HG03460 (cell line): Measurements from ENCODE around the gene TAF8.
"Not testable (repeated sequence)": the region's sequence is repeated elsewhere in the genome, so short reads cannot be mapped to it uniquely, and the experiment has no call there.

ENCODE experiments used
- ATAC-seq: cut with Tn5 transposase; IDR thresholded peaks from one replicate; pipeline ENCODE4 v1.9.1; 2021; ENCODE audit not compliant: unreplicated experiment

The TAF8 gene

DNA sequence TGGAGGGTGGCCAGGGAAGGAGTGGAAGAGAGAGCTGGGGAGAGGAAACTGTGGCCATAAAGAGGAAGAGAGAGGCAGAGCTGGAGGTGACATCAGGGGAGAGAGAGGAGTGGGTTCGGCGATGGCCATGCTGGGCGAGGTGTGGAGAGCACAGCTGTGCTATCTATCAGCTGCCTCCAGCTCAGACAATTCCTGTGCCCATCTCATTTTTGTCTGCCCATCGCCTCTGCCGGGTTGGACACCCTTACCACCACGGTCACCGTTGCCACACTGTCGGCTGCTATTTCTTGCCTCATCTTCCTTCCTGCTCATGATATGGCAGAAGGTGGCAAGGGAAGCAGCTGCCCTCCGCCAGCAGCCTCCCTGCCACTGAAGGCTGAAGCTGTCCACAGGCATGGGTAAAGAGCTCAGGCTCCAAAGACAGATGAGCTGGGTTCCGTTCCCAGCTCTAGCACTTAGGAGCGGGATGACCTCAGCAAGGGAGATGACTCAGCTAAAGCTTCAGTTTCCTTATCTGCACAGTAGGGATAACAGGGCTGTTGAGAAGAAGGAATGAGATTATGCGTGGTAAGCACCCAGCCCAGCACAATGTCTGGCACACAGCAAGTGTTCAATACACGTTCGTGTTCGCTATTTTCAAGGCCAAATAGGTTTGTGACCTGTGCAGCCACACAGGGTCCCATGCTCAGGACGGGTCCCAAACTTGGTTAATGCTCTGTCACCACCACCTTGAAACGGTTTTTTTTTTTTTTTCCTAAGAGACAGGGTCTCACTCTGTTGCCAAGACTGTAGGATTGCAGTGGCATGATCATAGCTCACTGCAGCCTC lies 21.9 kb upstream of the TAF8 start:
- ATAC-seq = no peak

DNA sequence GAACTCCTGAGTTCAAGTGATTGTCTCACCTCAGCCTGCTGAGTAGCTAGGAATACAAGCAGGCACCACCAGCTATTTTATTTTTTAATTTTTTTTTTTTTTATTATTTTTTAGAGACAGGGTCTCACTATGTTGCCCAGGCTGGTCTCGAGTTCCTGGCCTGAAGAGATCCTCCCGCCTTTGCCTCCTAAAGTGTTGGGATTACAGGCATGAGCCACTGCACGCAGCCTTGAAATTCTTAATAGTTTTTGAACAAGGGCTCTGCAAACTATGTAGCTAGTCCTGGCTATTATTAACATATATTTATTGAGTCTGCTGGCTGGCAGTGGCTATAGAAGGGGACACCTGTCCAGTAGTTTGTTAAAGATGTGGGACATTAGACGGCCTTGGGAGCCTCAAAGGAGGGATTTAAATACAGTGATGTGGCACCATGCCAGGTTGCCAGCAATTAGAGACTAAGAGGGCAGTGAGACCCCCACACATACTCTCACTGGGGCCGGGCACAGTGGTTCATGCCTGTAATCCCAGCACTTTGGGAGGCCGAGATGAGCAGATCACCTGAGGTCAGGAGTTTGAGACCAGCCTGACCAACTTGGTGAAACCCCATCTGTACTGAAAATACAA lies 21.1 kb upstream of the TAF8 start:
- ATAC-seq = no peak

DNA sequence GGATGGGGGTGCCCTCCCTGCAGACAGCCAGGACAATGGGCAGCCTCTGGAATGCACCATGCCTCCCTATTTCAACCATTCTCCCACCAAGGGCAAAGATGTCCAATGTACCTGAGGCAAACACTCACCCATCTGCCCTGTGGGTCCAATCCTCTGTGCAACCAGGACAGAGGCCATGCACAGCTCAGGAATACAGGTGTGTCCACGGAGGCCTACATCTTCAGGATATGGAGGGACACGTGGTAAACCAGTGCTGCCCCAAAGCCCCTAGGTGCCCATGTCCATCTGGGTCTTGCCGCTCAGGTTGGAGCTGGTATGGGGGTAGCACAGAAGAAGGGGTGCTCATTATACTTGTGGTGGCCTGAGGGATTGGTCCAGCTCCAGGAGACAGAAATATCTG lies 20.4 kb upstream of the TAF8 start:
- ATAC-seq = no peak

DNA sequence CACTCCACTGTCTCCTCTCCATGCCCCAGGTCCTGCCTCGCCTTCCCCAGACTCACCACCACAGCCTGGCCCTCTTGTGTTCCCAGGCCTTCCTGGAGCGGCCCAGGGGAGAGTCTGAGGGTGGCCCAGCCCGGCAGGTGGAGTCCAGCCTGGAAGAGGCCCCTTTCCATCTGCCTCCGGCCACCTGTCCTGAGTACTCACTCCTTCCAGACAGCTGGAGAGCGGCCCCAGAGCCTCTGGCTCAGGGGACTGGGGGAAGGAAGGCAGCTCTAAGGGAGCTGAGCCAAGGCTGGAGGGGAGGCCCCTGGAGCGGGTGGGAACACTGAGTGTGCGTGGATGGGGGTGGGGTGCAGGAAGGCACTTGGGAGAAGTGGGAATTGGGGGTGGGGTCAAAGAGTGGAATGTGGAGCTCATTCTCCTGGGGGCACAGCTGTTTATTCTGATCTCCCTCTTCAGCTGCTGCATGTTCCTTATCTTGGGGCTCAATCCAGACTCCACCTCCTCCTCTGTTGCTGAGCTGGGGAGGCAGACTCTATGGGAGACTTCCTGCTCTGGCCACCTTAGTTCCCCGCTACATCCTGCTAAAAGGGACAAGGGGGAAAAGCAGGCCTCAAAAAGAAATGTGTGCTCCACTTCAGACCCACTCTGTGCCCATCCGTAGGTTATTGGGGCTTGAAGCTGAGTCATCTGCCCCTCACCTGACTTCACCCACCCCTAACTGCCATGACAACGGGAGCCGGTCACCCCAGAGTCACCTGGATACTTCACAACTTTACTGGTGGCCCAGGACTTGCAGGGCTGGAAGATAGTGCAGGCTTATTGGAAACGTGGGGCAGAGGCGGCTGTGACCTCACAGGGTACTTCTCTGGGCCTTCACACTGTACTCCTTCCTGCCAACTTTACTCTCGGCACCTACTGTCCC lies 19.5 kb upstream of the TAF8 start:
- no peak for ATAC-seq

DNA sequence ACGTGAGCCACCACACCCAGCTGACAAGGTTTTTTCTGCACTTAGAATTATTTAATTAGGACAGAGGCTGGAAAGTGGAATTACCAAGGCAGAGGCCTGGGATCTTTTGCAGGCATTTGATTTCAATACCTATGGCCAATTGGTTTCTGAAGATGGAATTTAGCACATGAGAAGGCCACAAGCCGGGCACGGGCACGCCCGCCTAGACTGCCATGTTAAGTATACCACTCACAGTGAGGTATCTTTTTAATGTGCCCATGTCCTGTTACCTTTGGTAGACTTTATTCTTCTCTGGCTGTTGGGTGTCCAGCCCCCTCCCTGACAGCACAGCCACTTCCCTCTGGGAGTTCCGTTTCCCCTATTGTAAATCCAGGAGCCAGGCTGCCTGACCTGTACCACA lies 18.0 kb upstream of the TAF8 start:
- no peak for ATAC-seq

DNA sequence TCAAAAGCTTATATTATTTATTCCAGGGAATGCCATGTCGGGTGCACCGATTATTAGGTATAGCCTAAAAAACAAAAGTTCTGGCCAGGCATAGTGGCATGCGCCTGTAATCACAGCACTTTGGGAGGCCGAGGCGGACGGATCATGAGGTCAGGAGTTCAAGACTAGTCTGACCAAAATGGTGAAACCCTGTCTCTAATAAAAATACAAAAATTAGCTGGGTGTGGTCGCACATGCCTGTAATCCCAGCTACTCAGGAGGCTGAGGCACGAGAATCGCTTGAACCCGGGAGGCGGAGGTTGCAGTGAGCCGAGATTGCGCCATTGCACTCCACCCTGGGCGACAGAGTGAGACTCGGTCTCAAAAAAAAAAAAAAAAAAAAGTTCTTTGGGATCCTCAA lies 12.7 kb upstream of the TAF8 start:
- not testable (repeated sequence) for ATAC-seq

DNA sequence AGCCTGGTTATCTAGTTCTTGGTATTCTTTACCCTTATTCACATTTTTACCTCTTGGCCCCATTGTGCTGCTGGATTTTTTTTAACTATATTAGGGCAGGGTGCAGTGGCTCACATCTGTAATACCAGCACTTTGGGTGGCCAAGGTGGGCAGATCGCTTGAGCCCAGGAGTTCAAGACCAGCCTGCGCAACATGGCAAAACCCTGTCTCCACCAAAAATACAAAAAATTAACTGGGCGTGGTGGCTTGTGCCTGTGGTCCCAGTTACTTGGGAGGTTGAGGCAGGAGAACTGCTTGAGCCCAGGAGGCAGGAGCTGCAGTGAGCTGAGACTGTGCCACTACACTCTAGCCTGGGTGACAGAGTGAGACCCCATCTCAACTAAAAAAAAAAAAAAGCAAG lies 12.2 kb upstream of the TAF8 start:
- ATAC-seq = no peak

DNA sequence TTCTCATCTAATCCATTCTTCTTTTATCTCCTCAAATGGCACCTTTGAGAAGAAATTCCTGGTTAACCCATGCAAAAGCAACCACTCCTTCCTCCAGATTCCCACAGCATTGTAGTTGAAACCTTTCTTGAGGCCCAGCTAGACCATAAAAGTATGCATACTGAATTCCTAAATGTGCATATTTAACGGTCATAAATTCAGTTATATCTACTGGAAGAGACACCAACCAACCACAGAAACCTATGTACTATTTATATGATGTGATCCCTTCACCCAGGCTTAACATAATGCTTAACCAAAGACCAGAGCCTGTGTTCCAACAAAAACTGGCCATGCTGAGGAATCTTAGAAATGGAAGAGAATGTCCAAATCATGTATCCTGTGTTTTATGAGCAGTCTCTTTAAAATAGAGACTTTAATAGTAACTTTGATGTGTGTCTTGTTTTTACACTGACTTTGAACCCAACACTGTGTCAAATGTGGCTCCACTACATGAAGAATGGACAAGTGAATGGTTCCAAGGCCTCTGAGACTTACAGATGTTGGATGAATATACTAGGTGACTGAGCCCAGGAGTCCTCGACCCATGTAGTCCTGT lies 11.4 kb upstream of the TAF8 start:
- no peak for ATAC-seq

DNA sequence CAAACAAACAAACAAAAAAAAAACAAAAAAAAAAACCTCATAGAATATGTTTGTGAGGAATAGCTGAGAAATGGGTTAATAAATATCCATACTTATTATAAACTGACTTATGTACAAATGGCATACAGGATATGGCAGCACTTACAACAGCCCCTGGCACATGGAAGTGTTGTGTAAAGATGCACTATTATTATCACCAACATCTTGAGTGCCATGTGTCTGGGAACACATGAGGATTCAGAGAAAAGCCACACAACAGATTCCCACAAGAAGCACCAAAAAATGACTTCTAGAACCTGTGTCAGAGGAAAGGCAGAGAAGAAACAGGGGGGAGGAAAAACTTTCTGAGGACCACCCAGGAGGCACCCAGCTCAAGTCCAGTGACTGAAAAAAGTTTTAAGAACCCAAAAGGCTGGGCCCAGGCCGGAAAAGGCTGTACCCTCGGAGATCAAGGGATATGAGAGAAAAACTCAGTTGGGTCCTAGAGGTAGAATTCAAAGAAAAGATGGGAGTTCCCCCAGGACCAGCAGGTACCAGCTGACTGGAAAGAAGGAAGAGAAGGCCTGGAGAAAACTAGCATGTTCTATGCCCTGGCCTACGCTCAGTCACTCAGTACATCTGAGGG lies 9.4 kb upstream of the TAF8 start:
- ATAC-seq = no peak

DNA sequence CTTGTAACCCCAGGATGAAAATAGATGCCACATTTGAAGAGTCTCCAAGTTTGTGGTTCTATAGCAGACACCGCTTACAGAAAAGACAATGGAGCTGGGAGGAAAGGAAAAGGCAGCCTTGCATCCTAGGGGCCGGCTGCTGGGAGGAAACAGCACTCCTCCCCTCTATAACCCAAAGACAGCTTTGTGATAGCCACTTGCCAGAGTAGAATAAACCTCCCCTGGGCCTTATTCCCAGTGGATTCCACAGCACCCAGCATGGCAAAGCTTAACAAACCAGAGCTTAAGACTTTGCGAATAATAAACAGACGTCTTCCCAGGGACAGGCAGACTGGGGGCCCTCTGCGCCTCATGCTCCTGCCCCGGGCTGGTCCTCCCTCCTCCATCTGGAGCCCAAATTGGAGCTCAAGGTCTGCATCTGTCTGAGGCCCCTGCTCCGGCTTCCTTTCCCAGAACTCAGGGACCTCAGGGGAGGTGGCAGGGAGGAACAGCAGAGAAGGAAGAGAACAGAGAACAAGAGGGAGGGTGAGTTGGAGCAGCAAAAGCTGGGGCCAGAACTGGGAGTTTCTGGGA lies 8.8 kb upstream of the TAF8 start:
- ATAC-seq = no peak

DNA sequence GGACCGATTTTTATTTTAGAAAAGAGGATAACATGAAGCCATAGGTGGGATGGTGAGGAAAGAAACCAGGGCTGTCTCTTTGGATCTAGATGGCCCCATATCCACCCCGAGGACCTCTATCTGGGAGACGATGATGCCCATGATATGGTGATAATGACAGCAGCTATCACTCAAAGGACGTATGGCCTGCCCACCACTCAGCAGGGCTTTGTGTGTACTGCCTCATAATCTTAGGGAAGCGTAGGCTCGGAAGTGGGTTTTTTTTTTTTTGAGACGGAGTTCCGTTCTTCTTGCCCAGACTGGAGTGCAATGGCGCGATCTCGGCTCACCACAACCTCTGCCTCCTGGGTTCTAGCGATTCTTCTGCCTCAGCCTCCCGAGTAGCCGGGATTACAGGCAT lies 8.2 kb upstream of the TAF8 start:
- no peak for ATAC-seq

DNA sequence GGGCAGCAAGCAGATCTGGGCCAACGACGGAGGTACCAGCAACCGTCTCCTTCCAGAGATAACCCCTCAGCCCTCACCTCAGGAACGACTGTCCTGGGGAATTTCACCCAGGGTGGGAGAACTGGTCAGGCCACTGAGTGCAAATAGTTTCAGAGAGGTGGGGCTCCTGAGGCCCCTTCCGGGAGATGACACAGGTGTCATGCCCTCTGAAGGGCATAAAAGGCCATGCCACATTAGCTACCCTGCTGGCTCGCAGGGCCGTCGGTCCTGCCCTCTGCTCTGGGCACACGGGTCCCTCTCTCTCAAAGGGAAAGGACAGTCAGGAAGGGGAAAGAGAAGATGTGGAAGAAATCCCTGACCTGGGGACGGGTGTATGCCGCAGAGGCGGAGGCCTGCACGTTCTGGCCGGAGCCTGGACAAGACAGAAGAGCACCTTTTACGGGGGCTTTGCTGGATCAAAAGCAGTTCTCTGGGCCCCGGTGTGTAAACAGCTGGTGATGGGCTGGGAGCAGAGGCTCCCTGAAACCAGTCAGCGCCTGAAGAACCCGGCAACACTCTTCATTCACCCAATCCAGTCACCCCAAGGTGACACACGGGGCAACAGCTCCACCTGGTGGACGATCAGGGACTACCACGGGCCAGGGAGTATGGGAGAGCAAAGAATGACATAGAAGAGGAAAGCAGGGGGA lies 6.4 kb upstream of the TAF8 start:
- peak; percentile 32 for ATAC-seq

DNA sequence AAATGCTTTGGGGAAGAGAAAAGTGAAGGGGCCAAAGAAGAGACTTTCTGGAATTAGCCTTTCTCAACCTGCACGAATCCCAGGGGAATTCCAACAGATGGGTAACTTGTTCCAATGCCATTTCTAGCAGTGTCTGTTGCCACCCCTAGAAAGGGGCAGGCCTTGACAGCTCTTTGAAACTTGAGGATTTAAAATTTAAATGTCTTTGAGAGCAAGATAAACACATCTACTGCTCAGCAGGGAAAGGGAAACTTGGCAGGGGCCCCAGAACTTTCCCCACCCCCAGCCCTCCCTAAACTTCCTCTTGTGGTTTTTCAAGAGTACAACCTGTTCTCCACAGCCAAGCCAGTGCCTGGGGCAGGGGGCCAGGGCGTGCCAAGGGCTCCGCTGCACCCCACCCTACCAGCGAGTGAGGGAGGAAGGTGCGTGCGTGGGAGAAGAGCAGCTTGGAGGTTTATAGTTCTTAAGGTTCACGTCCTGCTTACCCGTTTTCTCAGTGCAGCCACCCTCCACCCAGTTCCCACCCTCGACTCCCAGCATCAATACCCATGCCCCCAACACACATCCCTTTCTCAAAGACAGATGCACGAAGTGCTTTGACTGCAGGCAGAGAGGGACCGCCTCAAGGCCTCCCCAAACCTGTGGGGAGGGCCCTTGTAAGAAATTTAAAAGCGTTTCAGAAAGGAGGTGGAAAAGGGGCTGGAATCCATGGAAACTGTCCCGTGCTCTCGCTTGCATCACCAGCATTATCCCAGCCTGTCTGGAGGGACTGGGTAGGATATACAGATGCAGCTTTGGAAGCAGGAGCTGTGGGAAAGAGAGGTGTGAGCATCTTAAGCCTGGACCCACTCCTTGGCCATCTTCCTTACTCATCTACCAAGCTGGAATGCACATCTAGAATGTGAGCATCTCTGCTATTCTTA lies 4.5 kb upstream of the TAF8 start:
- ATAC-seq = peak; percentile 16

DNA sequence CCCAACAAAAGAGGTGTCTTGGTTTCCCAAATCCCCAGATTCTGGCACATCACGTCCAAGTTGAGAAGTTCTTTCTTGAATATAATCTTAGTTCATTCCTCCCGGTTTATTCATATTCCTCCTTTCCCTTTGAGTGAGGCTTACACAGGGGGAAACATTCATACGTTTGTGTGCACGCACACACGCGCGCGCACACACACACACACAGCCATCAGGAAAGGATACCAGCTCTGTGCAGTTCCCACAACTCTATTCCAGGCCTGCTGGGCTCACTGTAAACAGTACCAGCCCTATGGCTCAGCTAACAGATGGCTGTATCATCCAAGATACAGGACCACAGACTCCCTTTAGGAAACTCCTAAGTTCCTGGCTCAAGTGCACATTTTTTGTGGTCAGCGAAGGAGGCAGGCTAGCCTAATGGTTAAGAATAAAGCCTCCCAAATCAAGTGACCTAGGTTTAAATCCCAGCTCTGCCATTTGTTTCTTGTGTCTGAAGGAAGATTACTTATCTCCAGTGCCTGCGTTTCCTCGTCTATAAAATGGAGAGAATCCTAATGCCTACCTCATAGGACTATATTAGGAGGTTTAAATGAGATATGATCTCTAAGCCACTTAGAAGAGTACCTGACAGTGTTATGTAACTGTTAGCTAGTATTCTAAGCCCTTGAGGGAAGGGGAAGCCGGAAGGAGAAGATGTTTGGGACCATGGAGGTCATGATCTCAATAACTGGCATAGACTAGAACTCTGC lies 3.7 kb upstream of the TAF8 start:
- no peak for ATAC-seq

DNA sequence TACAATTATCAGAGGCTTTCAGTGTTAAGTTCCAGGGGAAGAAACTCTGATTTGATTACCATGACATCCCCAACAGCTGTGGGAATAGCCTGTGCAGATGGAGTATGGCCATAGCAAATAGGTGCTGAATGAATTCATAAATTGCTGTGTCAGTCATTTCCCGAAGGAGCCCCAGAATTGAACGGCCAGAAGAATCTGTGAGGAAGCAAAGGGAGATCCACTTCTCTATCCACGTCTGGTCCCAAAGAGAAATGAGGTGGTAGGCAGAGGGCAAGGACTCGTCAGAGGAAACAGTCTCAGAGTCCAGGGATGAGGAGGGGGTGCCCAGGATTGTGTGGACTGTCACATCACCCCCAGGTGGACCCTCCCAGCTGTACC lies 3.1 kb upstream of the TAF8 start:
- ATAC-seq = no peak

DNA sequence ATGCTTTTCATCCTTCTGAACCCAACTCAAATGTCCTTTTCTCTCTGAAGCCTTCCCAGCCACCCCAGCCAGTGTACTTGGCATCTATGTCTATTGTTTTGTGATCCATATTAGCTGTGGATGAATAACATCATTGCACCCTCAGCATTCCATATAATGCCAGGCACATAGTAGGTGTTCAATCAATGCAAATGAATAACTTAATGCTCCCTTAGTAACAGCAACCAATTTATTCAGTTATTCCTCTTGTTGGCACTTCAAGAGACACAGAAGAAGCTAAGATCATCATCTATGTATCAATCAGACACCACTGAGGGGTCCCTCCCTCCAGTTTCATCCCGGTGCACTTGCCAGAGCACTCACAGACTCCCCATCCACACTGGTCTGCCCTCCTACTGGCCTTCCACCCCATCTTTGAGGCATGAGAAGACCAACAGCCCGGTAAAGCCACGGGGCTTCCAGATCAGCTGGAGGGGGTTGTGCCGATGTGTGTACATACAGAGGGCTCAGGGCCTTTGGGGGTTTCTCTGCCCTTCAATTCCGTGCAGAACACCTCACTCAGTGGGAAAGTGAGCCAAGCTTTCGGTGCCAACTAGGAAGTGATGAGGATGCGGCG lies 2.4 kb upstream of the TAF8 start:
- ATAC-seq = no peak

DNA sequence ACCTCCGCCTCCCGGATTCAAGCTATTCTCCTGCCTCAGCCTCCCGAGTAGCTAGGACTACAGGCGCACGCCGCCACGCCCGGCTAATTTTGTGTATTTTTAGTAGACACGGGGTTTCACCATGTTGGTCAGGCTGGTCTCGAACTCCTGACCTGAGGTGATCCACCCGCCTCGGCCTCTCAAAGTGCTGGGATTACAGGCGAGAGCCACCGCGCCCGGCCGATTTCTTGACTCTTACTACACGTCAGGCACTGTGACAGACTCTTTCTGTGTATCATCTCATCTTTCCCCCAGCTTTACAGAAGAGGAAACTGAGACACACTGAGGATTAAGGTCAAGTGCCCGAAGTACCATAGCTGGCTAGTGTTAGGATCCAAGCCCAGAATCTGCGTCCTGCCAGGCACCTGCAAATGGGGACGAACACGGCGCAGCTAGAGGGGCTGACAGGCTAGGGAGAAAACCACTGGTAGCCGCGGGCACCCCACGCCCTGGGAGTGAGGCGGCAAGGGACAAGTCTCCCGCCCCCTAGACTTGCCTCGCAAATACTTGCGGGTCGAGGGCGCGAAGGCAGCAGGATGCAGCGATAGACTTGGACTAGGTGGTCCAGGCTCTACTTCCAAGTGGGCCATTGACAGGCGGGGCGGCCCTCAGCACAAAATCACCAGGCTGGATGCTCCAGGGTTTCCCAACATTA lies 1.1 kb upstream of the TAF8 start:
- ATAC-seq = no peak
